Hematopoietic multipotent progenitor cell treated with erythropoietin and hydrocortisone succinate and interleukin-3 and kit ligand, for 17 days (in vitro differentiated cells): ENCODE data around the gene NPM1.

Source experiments
- DNase-seq: peaks from one replicate; pipeline ENCODE4 v3.0.0-alpha.2; 2015; ENCODE audit warnings: low spot score

NPM1 gene

DNA sequence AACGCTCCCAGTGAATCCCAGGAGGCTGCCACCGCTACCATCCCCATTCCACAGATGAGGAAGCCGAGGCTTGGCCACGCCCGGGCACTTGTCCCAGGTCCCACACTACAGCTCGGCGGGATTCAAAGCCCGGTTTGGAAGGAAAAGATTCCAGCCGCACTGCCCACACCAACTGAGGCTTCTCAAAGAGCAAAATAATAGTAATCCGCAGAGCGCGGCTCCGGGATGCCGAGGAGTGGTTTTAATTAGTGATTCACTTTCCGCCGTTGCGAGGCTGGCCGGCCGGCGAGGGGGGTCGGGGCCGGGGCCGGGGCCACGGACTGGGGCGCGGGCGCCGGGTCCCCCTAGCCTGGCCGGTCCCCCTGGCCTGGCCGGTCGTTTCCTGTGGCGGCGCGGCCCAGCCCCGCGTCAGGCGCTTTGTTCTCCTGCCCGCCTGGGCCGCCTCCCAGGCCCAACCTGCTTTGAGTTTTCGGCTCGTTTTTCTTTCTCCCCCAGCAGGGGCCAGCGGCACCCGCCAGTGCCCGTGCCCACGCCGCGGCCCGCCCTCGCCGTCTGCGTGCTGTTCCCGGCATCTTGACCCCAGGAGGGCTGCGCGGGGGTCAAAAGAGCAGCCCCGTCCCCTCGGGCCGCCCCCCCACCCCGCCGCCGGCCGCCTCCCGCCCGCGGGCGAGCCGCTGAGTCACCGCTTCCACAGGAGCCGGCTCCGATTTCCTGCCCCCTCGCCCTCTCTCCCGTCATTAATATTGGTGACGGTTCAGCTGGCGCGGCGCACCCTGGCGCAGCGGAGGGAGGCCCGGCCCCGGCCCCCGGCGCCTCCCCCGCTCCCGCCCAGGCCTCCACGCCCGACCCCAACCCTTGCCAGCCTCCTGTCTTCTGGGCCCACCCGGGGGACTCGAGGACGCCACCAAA is 63.0 kb downstream of the NPM1 start:
- no peak for DNase-seq

DNA sequence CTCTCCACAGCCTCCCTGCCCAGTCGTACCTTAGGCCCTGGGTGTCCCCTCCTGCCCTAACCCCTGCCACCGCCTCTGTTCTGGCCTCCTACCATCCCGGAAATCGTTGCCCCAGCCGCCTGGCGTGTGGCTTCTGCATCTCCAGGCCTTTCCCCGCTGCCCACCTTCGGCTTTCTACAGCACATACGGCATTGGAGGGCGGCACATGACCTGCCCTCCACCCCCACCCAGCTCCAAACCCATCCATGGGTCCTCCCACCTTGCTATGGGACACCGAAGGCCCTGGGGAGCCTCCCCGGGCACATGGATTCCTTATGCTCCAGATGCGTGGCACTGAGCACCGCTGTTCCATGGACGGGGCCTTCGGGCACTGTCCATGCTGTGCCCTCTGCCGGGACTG is 63.8 kb downstream of the NPM1 start:
- DNase-seq, result no peak

DNA sequence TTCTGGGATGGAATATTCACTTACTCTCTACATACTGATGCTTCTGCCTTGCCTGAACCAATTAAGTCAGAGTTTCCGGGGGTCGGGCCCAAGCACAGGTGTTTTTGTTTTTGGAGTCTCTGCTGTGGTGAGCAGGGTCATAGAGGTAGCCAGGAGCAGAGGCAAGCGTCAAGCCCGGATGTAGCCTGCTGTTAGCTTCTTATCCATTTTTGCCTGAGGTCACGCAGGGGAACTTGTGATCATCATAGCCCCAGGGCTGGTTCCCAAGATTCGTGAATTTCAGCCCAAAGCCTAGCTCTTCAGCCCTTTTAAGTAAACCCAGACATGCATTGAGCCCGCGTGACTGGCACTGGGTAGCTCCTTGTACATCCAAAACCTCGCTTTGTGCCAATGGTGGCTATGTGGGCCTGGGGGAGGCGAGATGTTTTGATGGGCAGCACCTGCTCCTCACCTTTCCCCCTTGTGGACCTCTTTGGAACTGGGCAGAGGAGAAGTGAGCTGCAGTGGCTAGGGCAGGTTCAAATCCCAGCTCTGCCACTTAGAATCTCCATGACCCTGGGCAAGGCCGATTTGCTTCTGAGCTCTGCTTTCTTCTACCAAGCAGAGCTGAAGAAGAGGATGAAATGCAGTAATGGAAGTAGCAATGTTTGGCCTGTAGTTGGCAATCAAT is 65.5 kb downstream of the NPM1 start:
- DNase-seq, result no peak

DNA sequence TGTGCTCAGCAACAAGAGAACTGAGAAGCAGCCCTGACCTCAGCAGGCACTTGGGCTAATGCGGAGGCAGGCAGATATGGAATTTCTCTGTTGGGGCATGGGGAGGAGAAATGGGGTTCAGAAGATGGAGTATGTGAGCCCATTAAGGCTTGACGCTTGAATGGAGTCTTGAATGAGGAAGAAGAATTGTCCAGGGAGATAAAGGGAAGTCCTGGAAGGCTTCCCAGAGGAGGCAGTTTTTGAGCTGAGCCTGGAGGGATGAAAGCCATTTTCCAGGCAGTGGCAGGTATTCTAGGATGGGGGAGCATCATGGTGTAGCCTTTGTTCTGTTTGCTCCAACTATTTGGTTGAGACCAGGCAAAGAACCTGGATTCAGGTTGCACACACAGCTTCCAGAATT is 66.3 kb downstream of the NPM1 start:
- no peak for DNase-seq

DNA sequence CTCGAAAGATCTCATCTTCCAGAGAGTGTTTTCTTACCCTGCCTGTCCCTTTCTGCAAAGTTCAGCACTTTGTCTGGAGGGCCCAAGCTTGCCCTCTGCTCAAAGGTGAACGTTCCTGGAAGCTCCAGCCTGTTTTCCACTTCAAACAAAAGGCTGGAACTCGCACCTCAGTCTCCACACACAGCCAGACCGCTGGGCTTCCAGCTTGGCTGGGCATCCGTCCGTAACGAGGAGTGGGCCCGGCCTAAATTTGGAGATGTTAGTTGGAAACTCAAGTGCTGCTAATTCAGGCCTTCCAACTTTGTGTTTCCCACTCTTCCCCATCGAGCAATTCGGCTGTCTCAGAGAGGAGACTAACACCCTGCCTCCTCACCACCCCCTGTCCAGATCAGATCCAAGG is 66.9 kb downstream of the NPM1 start:
- no peak for DNase-seq

DNA sequence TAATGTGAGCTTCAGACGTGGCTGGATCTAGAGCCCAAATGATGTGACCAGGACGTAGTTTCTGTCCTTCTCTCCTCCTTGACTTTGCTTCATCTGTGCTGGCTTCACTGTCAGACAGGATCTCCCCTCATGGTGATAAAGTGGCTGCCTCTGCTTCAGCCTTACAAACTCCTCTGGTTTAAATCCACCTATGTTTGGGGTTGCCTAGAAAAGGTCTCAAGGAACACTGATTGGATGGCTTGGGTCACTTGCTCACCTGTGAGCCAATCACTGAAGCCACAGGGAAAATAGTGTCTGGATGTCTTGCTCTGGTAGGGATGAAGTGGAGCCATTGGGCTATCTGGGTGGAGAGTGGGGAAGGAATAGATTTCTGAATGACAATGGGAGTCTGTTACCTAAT is 67.9 kb downstream of the NPM1 start:
- no peak for DNase-seq

DNA sequence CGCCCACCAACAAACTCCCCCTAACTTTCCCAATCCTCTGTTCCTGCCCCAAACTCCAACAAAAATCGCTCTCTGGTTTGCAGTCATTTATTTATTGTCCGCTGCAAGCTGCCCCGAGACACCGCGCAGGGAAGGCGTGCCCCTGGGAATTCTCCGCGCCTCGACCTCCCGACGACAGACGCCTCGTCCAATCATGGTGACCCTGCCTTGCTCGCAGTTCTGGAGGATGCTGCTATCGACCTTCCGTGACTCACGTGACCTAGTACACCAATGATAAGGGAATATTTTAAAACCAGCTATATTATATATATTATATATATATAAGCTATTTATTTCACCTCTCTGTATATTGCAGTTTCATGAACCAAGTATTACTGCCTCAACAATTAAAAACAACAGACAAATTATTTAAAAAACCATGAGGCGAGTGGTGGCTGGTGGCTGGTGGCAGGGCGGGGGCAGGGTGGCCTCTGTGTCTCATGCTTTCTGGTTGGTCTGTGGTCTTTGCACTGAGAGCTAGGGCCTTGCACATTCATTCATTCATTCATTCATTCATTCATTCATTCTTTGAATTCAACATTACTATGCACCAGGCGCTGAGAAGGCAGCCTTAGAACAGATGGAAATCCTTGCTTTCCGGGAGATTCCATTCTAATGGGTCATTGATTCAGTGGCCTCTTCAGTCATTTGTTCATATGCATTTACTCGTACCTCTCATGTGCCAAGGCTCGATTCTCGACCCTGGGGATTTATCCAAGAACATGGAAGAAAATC is 69.7 kb downstream of the NPM1 start:
- no peak for DNase-seq

DNA sequence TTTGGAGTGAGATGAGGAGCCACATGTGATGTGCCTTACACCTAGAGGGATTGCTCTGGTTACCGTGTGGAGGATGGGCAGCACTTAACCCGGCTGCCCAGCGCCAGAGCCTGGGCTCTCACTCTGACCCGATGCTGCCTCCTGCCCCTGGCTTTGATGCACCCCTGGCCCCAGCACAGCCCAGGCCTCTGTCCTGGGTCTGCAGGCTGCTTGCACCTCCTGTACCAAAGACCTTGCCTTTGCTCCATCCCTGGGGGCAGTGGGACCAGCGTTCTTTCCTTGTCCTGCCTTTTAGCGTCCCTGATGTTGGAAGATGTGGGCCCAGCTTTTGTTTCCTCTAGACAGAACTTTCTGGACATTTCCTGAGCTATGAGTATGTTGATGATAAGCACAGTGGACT is 72.2 kb downstream of the NPM1 start:
- DNase-seq, result no peak
